Measurements from ENCODE around the gene DDX31. TPM values are rescaled to one million over a fixed set of nuclear protein-coding genes. Genes with fewer than 3 reads are reported as not detected.

DDX31 gene
- total and polyA plus RNA-seq, 2 experiments from 2014 or later, result 5.8 to 15.8 TPM

- no peaks in the 10 kb centered on the region for H3K4me1 ChIP-seq (ENCODE audit: low read depth)
- DNase-seq (ENCODE audit: low read depth in 1 of 2, low spot score in 1 of 2), result no peak
- no peaks in the 10 kb centered on the region for H3K36me3 ChIP-seq
- no peaks in the 10 kb centered on the region for H3K27me3 ChIP-seq
- no peak overlapping the region for H3K27ac ChIP-seq
- TF ChIP-seq, protein P1, sequence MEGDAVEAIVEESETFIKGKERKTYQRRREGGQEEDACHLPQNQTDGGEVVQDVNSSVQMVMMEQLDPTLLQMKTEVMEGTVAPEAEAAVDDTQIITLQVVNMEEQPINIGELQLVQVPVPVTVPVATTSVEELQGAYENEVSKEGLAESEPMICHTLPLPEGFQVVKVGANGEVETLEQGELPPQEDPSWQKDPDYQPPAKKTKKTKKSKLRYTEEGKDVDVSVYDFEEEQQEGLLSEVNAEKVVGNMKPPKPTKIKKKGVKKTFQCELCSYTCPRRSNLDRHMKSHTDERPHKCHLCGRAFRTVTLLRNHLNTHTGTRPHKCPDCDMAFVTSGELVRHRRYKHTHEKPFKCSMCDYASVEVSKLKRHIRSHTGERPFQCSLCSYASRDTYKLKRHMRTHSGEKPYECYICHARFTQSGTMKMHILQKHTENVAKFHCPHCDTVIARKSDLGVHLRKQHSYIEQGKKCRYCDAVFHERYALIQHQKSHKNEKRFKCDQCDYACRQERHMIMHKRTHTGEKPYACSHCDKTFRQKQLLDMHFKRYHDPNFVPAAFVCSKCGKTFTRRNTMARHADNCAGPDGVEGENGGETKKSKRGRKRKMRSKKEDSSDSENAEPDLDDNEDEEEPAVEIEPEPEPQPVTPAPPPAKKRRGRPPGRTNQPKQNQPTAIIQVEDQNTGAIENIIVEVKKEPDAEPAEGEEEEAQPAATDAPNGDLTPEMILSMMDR (IDR thresholded peaks at IDR 0.05; ENCODE audit: low read depth, low read length), result no peak
- no peaks in the 10 kb centered on the region for H3K9me3 ChIP-seq (ENCODE audit: low read depth)
- no peak overlapping the region for H3K4me3 ChIP-seq
Observed at GRCh38 chr9:132605387-132605786, 64.4 kb downstream of the DDX31 start.

DNA sequence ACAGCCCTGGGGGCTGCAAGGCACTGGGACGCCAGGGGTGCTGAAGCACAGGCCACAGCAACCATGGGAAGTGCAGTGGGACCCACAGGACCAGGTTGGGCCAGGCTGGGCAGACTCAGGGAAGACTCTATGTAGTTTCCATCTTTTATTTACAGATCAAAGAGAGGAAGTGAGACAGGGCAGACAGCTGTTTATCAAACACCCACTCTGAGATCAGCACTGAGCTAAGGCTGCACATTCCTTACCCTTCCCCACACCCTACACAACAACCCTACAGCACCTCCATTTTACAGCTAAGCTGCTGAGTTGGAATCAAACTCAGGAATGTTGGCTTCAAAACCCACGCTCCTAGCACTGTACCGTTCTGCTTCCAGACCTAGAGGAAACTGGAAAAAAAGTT, 67.6 kb downstream of the DDX31 start:
- TF ChIP-seq, protein P1 (IDR thresholded peaks at IDR 0.05; ENCODE audit: low read depth, low read length), result no peak
- H3K36me3 ChIP-seq, result no peaks in the 10 kb centered on the region

DNA sequence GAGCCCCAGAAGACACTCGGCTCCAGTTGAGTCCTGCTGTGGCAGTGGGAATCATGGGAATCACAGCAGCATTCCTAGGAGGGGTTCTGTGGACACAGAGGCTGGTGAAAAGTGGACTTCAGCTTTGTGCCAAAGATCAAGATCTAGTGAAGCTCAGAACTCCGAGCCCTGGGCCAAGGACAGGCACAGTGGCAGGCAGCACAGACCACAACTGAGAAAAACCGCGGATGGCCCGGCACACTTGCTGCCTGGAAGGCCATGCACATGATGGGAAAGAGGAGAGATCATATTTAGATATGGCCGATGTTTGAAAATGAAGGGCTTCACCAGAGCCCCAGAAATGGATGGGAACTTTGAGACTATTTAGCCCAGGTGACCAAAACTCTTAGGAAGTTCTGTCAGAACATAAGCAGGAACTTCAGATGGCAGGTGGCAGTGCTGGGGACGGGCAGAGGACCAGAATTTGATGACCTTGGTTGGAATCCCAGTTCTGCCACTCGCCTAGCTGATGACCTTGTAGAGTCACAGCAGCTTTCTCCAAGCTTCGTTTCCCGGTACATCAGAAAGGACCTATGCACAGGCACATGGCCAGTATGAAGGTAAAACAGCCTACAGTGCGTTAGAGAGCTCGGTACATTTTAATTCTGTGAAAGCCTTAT, 69.3 kb downstream of the DDX31 start:
- no peak overlapping the region for H3K4me3 ChIP-seq
- H3K36me3 ChIP-seq, result no peaks in the 10 kb centered on the region
- no peak for DNase-seq (ENCODE audit: low read depth in 1 of 2, low spot score in 1 of 2)
- H3K27ac ChIP-seq, result no peak overlapping the region
- peaks cover 7% of the 10 kb centered on the region for H3K27me3 ChIP-seq
- H3K4me1 ChIP-seq (ENCODE audit: low read depth), result peaks cover 3% of the 10 kb centered on the region
- no peaks in the 10 kb centered on the region for H3K9me3 ChIP-seq (ENCODE audit: low read depth)
- TF ChIP-seq, protein P1 (IDR thresholded peaks at IDR 0.05; ENCODE audit: low read depth, low read length), result no peak

More for the DNA sequence above, 67.6 kb downstream of the DDX31 start:
- peaks cover 1% of the 10 kb centered on the region for H3K4me1 ChIP-seq (ENCODE audit: low read depth)
- H3K27ac ChIP-seq, result no peak overlapping the region
- H3K27me3 ChIP-seq, result no peaks in the 10 kb centered on the region
- no peak overlapping the region for H3K4me3 ChIP-seq
- DNase-seq (ENCODE audit: low read depth in 1 of 2, low spot score in 1 of 2), result no peak
- H3K9me3 ChIP-seq (ENCODE audit: low read depth), result no peaks in the 10 kb centered on the region

- peaks cover 5% of the 10 kb centered on the region for H3K36me3 ChIP-seq
- TF ChIP-seq, protein P1 (IDR thresholded peaks at IDR 0.05; ENCODE audit: low read depth, low read length), result no peak
Observed at GRCh38 chr9:132597073-132597775, 72.6 kb downstream of the DDX31 start.

DNA sequence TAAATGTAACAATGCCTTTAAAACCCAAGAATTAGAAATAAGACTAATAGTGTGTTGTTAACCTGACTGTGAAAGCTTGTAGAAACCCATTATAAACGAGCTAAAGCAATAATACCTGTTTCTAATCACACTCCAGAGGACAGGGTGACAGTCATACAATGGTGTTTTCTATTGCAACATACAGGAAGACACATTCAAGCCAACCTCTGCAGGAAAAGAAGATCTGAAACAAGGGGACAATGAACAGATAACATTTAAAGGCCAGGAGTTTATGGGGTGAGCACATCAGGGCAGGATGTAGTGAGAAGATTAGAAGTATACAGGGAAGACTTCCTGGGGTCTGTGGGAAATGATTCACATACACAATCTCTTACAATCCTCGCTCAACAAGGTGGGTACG, 73.6 kb downstream of the DDX31 start:
- H3K36me3 ChIP-seq, result peaks cover 5% of the 10 kb centered on the region
- H3K4me1 ChIP-seq (ENCODE audit: low read depth), result peaks cover 3% of the 10 kb centered on the region
- no peak for DNase-seq (ENCODE audit: low read depth in 1 of 2, low spot score in 1 of 2)
- peaks cover 39% of the 10 kb centered on the region for H3K27me3 ChIP-seq
- TF ChIP-seq, protein P1 (IDR thresholded peaks at IDR 0.05; ENCODE audit: low read depth, low read length), result no peak
- H3K4me3 ChIP-seq, result no peak overlapping the region
- H3K27ac ChIP-seq, result no peak overlapping the region
- H3K9me3 ChIP-seq (ENCODE audit: low read depth), result no peaks in the 10 kb centered on the region

More at GRCh38 chr9:132597073-132597775, 72.6 kb downstream of the DDX31 start:
- Histone ChIP-seq H3K4me1 (ENCODE audit: low read depth) (peaks cover 3% of the 10 kb centered on the region), H3K27ac (no peak overlapping the region), H3K9me3 (ENCODE audit: low read depth) (no peaks in the 10 kb centered on the region), H3K4me3 (no peak overlapping the region), H3K27me3 (peaks cover 29% of the 10 kb centered on the region)
- DNase-seq (ENCODE audit: low read depth in 1 of 2, low spot score in 1 of 2), result peak in 1 of 2 donors; percentile 42
